GM12873 (cell line): Measurements from ENCODE around the gene LYRM4.

Source experiments
- CTCF ChIP-seq: IDR thresholded peaks from 2 replicates; pipeline ENCODE4 v1.5.1; 2012; ENCODE audit warnings: low read depth, mild to moderate bottlenecking, moderate library complexity, low read length, control low read depth; ENCODE audit not compliant: insufficient read depth; ENCODE audit errors: missing control alignments

LYRM4 gene

GRCh38 chr6:5199702-5200101, 61.0 kb downstream of the LYRM4 start:
- no peak for TF ChIP-seq CTCF

- no peak for TF ChIP-seq CTCF
Measured at GRCh38 chr6:5199283-5199682, 61.5 kb downstream of the LYRM4 start.

- no peak for TF ChIP-seq CTCF
Measured at GRCh38 chr6:5197084-5197483, 63.7 kb downstream of the LYRM4 start.

GRCh38 chr6:5192135-5192794, 68.5 kb downstream of the LYRM4 start:
- TF ChIP-seq CTCF: no peak

GRCh38 chr6:5191722-5192121, 69.0 kb downstream of the LYRM4 start:
- no peak for TF ChIP-seq CTCF

GRCh38 chr6:5191222-5191621, 69.5 kb downstream of the LYRM4 start:
- TF ChIP-seq CTCF: no peak

GRCh38 chr6:5190507-5190906, 70.2 kb downstream of the LYRM4 start:
- TF ChIP-seq CTCF: no peak
